Common myeloid progenitor, CD34-positive (primary cell): ENCODE data around the gene BECN2.

Experiments
- CTCF ChIA-PET: fragments of 350-600 bp; sonication (Branson Sonifier 250); formaldehyde crosslinking; loops from one replicate; lab custom pipeline; 2021; ENCODE audit warnings: antibody characterized with exemption; lab: Charles Lee
- POLR2A ChIA-PET: fragments of 350-600 bp; sonication (Branson Sonifier 250); formaldehyde crosslinking; loops from one replicate; lab custom pipeline; 2021; ENCODE audit warnings: antibody characterized with exemption; lab: Charles Lee
- DNase-seq, 3 donors: peaks; one replicate each; pipeline versions ENCODE4 v3.0.0 to v3.0.0-alpha.2; 2013
- H3K27ac ChIP-seq, 2 experiments: 1 replicate in 1 of 2; 2 replicates in 1 of 2; pipeline ENCODE4 v1.7.0; 2013; ENCODE audit warnings: inconsistent platforms in 2 of 2, low read length in 2 of 2, mild to moderate bottlenecking in 2 of 2, low read depth in 1 of 2, moderate library complexity in 1 of 2; ENCODE audit not compliant: severe bottlenecking in 2 of 2, insufficient read depth in 1 of 2, poor library complexity in 1 of 2
- H3K27me3 ChIP-seq, 5 experiments: replicated peaks in 2 of 5; 1 replicate in 3 of 5; 2 replicates in 2 of 5; pipeline versions ENCODE4 v1.6.1 to v1.7.0; 2013; ENCODE audit warnings: low read length in 4 of 5, mild to moderate bottlenecking in 2 of 5, moderate library complexity in 2 of 5, inconsistent platforms in 1 of 5; ENCODE audit not compliant: insufficient read depth in 5 of 5, control insufficient read depth in 4 of 5
- H3K36me3 ChIP-seq, 4 experiments: 1 replicate in 2 of 4; 2 replicates in 2 of 4; pipeline versions ENCODE4 v1.6.1 to v1.7.0; 2013; ENCODE audit warnings: low read length in 3 of 4, control low read depth in 1 of 4, mild to moderate bottlenecking in 1 of 4; ENCODE audit not compliant: control insufficient read depth in 4 of 4, insufficient read depth in 4 of 4
- H3K4me1 ChIP-seq, 4 experiments: 1 replicate in 3 of 4; 2 replicates in 1 of 4; pipeline versions ENCODE4 v1.6.1 to v1.7.1; 2013; ENCODE audit warnings: low read length in 3 of 4, mild to moderate bottlenecking in 3 of 4, control low read depth in 1 of 4, inconsistent platforms in 1 of 4, moderate library complexity in 1 of 4; ENCODE audit not compliant: control insufficient read depth in 4 of 4, insufficient read depth in 4 of 4; ENCODE audit errors: control extremely low read depth in 1 of 4
- H3K4me3 ChIP-seq, 7 experiments: 1 replicate in 4 of 7; 2 replicates in 3 of 7; pipeline versions ENCODE4 v1.5.1 to v1.7.0; 2013; ENCODE audit warnings: mild to moderate bottlenecking in 7 of 7, low read length in 6 of 7, moderate library complexity in 6 of 7, inconsistent platforms in 2 of 7, low read depth in 2 of 7, control low read depth in 1 of 7; ENCODE audit not compliant: insufficient read depth in 4 of 7, control insufficient read depth in 1 of 7; ENCODE audit errors: extremely low read depth in 1 of 7
- H3K9me3 ChIP-seq, 5 experiments: 1 replicate in 4 of 5; 2 replicates in 1 of 5; pipeline versions ENCODE4 v1.6.1 to v1.7.1; 2013; ENCODE audit warnings: low read length in 4 of 5, mild to moderate bottlenecking in 2 of 5, inconsistent platforms in 1 of 5, low read depth in 1 of 5, moderate library complexity in 1 of 5; ENCODE audit not compliant: control insufficient read depth in 4 of 5, insufficient read depth in 2 of 5; ENCODE audit errors: control extremely low read depth in 1 of 5
- WGBS: methylation state at CpG from one replicate; pipeline ENCODE4 v1.1.5; 2013; ENCODE audit not compliant: insufficient coverage; 5-methylcytosine and 5-hydroxymethylcytosine counted together

The BECN2 gene

GRCh38 chr1:241927321-241927720 lies 30.2 kb upstream of the BECN2 start:
- POLR2A ChIA-PET: no interaction called here
- 86% methylated on average over 2 of the region's 4 CpGs for WGBS
- Histone ChIP-seq H3K27me3 (peaks cover 0 to 3% (median 0%) of the 10 kb centered on the region in 5 experiments), H3K36me3 (no peaks in the 10 kb centered on the region), H3K4me1 (no peaks in the 10 kb centered on the region), H3K4me3 (no peak overlapping the region), H3K9me3 (no peaks in the 10 kb centered on the region), H3K27ac (no peak overlapping the region)
- no peak for DNase-seq
- CTCF ChIA-PET: no interaction called here

GRCh38 chr1:241932845-241933244 lies 24.7 kb upstream of the BECN2 start:
- Histone ChIP-seq H3K27me3 (peaks cover 0 to 9% (median 4%) of the 10 kb centered on the region in 5 experiments), H3K4me3 (no peak overlapping the region), H3K9me3 (peaks cover 0 to 2% (median 0%) of the 10 kb centered on the region in 5 experiments), H3K4me1 (no peaks in the 10 kb centered on the region), H3K36me3 (no peaks in the 10 kb centered on the region), H3K27ac (no peak overlapping the region)
- no peak for DNase-seq
- POLR2A ChIA-PET: no interaction called here
- CTCF ChIA-PET: no interaction called here
- WGBS: 70% methylated on average over 3 of the region's 6 CpGs

- H3K27ac ChIP-seq: no peak overlapping the region
- WGBS: 36% methylated on average over 8 of the region's 12 CpGs
- peaks cover 0 to 9% (median 4%) of the 10 kb centered on the region in 5 experiments for H3K27me3 ChIP-seq
- ChIA-PET POLR2A (no interaction called here), CTCF (no interaction called here)
- no peak overlapping the region for H3K4me3 ChIP-seq
- H3K9me3 ChIP-seq: peaks cover 0 to 2% (median 0%) of the 10 kb centered on the region in 5 experiments
- no peaks in the 10 kb centered on the region for H3K36me3 ChIP-seq
- DNase-seq: no peak
- no peaks in the 10 kb centered on the region for H3K4me1 ChIP-seq
Observed at GRCh38 chr1:241934201-241934848, 23.2 kb upstream of the BECN2 start.

GRCh38 chr1:241934866-241935265 lies 22.7 kb upstream of the BECN2 start:
- H3K4me1 ChIP-seq: no peaks in the 10 kb centered on the region
- H3K4me3 ChIP-seq: no peak overlapping the region
- H3K27ac ChIP-seq: no peak overlapping the region
- H3K27me3 ChIP-seq: peaks cover 0 to 9% (median 4%) of the 10 kb centered on the region in 5 experiments
- peaks cover 0 to 2% (median 0%) of the 10 kb centered on the region in 5 experiments for H3K9me3 ChIP-seq
- ChIA-PET CTCF (no interaction called here), POLR2A (no interaction called here)
- no peak for DNase-seq
- 72% methylated on average over 7 of the region's 7 CpGs for WGBS
- H3K36me3 ChIP-seq: no peaks in the 10 kb centered on the region

GRCh38 chr1:241939798-241940197 lies 17.8 kb upstream of the BECN2 start:
- H3K4me1 ChIP-seq: no peaks in the 10 kb centered on the region
- POLR2A ChIA-PET: no interaction called here

GRCh38 chr1:241942738-241943137 lies 14.8 kb upstream of the BECN2 start:
- ChIA-PET CTCF (no interaction called here), POLR2A (interaction anchor here (0.6 kb wide), 1 partner anchor 9 kb away, joined by 4 read pairs; no protein-coding TSS in a partner anchor)
- Histone ChIP-seq H3K4me1 (no peaks in the 10 kb centered on the region), H3K9me3 (no peaks in the 10 kb centered on the region), H3K4me3 (no peak overlapping the region), H3K27me3 (no peaks in the 10 kb centered on the region), H3K36me3 (no peaks in the 10 kb centered on the region), H3K27ac (no peak overlapping the region)
- WGBS: no CpG with 5 or more reads among the region's 4 CpGs
- DNase-seq: no peak

More at GRCh38 chr1:241939798-241940197, 17.8 kb upstream of the BECN2 start:
- CTCF ChIA-PET: no interaction called here
- 100% methylated on average over 1 of the region's 1 CpG for WGBS
- Histone ChIP-seq H3K27ac (no peak overlapping the region), H3K27me3 (peaks cover 0 to 4% (median 0%) of the 10 kb centered on the region in 5 experiments), H3K9me3 (no peaks in the 10 kb centered on the region), H3K36me3 (no peaks in the 10 kb centered on the region), H3K4me3 (no peak overlapping the region)
- DNase-seq: no peak

GRCh38 chr1:241944300-241944699 lies 13.3 kb upstream of the BECN2 start:
- WGBS: 88% methylated on average over 1 of the region's 5 CpGs

More at GRCh38 chr1:241944300-241944699, 13.3 kb upstream of the BECN2 start:
- Histone ChIP-seq H3K27ac (no peak overlapping the region), H3K36me3 (no peaks in the 10 kb centered on the region), H3K9me3 (no peaks in the 10 kb centered on the region), H3K4me1 (no peaks in the 10 kb centered on the region), H3K27me3 (no peaks in the 10 kb centered on the region), H3K4me3 (no peak overlapping the region)
- CTCF ChIA-PET: no interaction called here
- POLR2A ChIA-PET: no interaction called here
- no peak for DNase-seq
